Hypothalamus (tissue), 51 donors: ENCODE data around the gene ADCK2.
A peak's percentile ranks its signal among the peaks of the same experiment; 100 is the strongest.
"Not testable (repeated sequence)": the region's sequence is repeated elsewhere in the genome, so short reads cannot be mapped to it uniquely, and the experiment has no call there.

ENCODE experiments used
- DNase-seq, 51 donors: peaks; one replicate each; lab custom pipeline; 2025; lab: John Stamatoyannopoulos, UW

ADCK2 gene

DNA sequence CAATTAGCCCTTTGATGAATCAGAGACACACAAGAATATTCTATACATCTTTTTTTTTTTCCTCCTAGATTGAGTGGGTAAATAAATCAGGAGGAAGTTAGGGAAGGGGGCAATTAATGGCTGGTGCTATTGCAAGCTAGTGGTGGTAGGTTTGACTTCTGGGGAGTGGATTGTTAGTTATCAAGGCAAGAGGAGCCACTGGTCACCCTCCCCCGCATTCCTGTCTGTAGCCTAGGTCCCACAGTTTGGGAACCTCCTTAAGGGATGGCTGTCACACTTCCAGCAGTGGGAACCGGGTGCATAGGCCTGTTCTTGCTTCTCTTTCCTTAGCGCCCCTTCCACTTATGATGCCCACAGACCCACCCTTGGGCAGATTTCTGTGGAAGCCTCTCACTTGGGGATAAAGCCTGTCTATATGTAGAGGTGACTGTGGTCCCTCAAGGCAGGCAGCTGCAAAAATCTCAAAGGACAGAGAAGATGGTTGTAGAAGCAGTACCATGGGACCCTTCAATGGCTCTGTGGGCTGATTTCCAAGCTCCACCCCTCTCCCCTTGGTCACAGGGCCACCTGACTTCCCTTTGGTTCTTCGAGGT is 2.3 kb upstream of the ADCK2 start:
- no peak for DNase-seq

DNA sequence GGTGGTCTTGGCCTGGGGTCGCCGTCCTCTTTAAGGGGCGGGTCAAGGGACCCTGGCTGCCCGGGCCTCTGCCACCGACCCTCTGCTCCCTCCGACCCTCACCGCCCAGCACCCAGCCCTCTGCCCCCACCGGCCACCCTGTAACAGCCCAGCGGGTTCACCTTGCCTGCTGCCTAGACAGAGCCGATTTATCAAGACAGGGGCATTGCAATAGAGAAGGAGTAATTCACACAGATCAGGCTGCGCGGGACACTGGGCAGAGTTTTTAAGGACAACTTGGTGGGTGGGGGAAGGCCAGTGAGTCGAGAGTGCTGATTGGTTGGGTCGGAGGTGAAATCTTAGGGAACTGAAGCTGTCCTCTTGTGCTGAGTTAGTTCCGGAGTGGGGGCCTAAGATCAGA is 779 bp upstream of the ADCK2 start:
- no peak for DNase-seq

DNA sequence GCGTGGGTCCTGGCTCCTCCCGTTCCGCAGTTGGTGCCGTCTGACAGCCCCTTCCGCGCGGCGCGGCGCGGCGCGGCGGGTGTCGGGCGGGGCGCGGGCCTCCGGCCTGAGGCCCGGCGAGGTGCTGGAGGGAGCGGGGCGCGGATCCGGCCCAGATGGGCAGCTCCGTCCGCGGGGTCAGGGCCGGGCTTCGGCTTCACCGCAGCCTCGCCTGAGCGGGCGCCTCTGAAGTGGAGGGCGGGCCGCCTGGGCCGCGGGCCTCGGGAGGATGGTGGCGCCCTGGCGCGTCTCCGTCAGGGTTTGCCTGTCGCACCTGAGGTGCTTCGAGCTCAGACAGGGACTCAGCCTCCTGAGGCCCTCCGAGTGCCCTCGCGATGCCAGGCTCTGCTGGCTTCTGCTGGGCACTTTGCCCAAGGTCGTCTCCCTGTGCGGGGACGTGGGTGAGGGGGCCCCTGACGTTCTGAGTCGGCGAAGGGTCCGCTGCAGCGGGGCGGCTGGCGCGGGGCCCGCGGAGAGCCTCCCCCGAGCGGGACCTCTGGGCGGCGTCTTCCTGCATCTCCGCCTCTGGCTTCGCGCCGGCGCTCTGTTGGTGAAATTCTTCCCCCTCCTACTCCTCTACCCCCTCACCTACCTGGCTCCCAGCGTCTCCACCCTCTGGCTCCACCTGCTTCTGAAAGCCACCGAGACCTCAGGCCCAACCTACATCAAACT is 473 bp downstream of the ADCK2 start:
- peak in 27 of 51 donors; percentile 12 to 73 (median 47) for DNase-seq

- DNase-seq, result peak in 3 of 51 donors; percentile 19 to 72 (median 43)
Observed at GRCh38 chr7:140673774-140674155, 1.0 kb downstream of the ADCK2 start.

- DNase-seq, result no peak
Observed at GRCh38 chr7:140674356-140674800, 1.6 kb downstream of the ADCK2 start.

- DNase-seq, result peak in 28 of 51 donors; percentile 5 to 54 (median 30)
Observed at GRCh38 chr7:140674899-140675701, 2.4 kb downstream of the ADCK2 start.

DNA sequence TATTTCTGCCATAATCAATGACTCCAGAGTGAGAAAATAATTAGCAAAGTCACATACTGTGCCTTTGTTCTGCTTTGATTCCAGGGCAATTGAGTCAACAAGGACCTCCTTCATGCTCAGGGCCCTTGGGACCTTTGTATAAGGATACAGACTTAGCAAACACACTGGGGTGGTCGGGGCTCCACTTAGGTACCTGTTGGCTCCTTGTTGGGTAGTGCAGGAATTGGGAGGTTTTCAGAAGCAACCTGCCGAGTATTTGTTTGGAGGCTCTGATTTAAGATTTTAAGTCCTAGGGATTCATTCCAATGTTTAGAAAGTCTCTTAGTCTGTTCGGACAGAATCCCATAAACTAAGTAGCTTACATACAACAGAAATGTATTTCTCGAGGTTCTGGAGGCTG is 3.0 kb downstream of the ADCK2 start:
- DNase-seq, result no peak

GRCh38 chr7:140676306-140676705 is 3.6 kb downstream of the ADCK2 start:
- no peak for DNase-seq

GRCh38 chr7:140676956-140677355 is 4.2 kb downstream of the ADCK2 start:
- DNase-seq, result not testable (repeated sequence)

DNA sequence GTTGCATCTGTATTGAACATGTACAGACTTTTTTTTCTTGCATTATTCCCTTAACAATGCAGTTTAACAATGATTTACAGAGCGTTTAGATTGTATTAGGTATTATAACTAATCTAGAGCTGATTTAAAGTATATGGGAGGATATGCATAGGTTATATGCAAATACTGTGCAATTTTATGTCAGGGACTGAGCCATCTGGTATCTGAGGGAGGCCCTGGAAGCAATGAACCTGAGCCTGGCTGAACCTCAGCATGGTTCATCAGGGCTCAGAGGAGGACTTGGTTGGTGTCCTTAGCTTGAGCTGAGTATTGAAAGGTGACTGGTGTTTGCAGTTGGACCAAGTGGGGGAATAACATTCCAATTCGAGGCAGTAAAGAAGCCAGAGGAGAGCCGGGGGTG is 4.8 kb downstream of the ADCK2 start:
- DNase-seq, result no peak

GRCh38 chr7:140678081-140678815 is 5.5 kb downstream of the ADCK2 start:
- no peak for DNase-seq

DNA sequence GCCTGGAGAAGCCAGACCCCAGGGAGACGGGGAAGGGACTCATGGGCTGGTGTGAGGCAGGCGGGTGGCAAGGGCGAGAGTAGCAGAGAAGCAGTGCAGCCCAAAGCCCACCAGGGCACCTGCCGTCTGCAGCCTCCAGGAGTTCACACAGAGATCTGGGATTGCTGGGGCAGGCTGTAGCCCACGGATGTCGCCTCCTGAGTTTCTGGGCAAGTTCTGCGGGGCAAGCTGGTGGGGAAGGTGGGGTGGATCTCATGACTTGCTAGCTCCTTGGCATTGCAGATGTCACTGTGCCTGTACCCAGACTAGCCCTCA is 6.0 kb downstream of the ADCK2 start:
- DNase-seq, result no peak

DNA sequence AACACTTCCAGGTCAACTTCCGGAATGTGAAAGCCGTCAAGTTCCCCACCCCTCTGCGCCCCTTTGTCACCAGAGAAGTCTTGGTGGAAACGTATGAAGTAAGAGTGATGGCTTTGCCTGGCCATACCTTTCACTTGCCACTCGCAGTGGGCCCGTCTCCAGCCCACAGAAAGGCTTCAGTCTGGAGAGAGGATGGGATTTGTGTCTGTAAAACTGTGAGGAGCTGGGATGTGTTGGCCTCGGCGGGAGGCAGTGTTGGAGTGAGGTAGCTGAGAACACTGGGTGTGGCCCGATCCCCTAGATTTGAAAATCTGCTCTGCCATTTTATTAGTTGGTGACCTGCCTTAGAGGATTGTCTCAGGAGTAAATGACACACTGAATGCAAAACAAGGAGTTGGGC is 6.4 kb downstream of the ADCK2 start:
- no peak for DNase-seq

GRCh38 chr7:140680886-140681285 is 8.1 kb downstream of the ADCK2 start:
- no peak for DNase-seq

GRCh38 chr7:140681766-140682165 is 9.0 kb downstream of the ADCK2 start:
- no peak for DNase-seq

- peak in 12 of 51 donors; percentile 12 to 36 (median 30) for DNase-seq
Observed at GRCh38 chr7:140683657-140684056, 10.9 kb downstream of the ADCK2 start.

GRCh38 chr7:140684066-140684950 is 11.6 kb downstream of the ADCK2 start:
- no peak for DNase-seq

GRCh38 chr7:140685407-140686087 is 12.8 kb downstream of the ADCK2 start:
- DNase-seq, result no peak

DNA sequence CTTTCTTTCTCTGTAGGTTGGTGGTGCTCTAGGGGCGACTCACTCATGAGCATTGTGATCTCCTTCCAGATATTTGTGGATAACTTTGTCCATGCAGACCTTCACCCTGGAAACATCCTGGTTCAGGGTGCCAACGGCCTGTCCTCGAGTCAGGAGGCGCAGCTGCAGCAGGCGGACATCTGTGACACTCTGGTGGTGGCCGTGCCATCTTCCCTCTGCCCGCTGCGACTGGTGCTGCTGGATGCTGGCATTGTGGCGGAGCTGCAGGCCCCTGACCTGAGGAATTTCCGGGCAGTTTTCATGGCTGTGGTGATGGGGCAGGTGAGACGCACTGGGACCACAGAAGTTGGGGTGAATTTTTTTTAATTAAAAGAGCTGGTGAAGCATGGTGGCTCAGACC is 14.2 kb downstream of the ADCK2 start:
- no peak for DNase-seq

- no peak for DNase-seq
Observed at GRCh38 chr7:140688341-140688740, 15.6 kb downstream of the ADCK2 start.
